Mononuclear cell (primary cell): Measurements from ENCODE around the gene CD40. TPM values are rescaled to one million over a fixed set of nuclear protein-coding genes. Genes with fewer than 3 reads are reported as not detected.

Source experiments
- H3K27me3 ChIP-seq: 2 replicates; pipeline ENCODE4 v1.6.0; 2011; ENCODE audit warnings: low read length, control low read depth; ENCODE audit not compliant: insufficient read depth
- H3K4me1 ChIP-seq: 2 replicates; pipeline ENCODE4 v1.5.1; 2011; ENCODE audit warnings: mild to moderate bottlenecking, low read length, control low read depth; ENCODE audit not compliant: insufficient read depth
- H3K4me3 ChIP-seq: 2 replicates; pipeline ENCODE4 v1.5.1; 2011; ENCODE audit warnings: mild to moderate bottlenecking, low read length, moderate library complexity
- H3K9me3 ChIP-seq: 2 replicates; pipeline ENCODE4 v1.5.1; 2011; ENCODE audit warnings: low read depth, mild to moderate bottlenecking, control low read depth, low read length
- total RNA-seq: library from RNA; depleted of rRNA; stranded (reverse); fragments of >200 nt; gene quantifications from one replicate; pipeline ENCODE4 v1.2.3, GENCODE V29; 2012

The CD40 gene
- total RNA-seq, 1 donor, result 10.2 TPM

DNA sequence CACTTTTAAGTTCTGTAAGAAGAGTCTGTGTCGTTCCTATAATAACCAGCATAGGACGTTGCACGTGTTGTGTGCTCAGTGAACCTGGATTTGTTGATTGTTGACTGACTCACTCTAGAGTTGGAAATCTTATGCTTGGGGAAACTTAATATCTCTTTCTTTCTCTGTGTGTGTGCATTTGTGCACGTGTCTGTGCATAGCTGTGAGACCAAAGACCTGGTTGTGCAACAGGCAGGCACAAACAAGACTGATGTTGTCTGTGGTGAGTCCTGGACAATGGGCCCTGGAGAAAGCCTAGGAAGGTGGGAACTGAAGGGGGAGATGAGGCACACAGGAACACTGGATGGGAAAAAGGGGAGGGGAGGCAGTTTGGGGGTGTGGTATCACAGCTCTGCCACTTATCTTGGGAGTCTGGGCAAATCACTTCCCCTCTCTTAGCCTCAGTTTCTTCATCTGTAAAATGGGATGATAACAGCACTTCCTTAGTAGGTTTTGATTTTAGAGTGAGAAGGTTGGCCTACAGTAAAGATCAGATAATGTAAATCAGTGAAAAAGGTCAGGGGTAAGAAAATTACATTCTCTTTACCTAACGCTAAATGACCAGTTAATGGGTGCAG, 8.4 kb downstream of the CD40 start:
- no peaks in the 10 kb centered on the region for H3K9me3 ChIP-seq
- H3K4me1 ChIP-seq, result peaks cover 13% of the 10 kb centered on the region
- no peak overlapping the region for H3K4me3 ChIP-seq
- no peaks in the 10 kb centered on the region for H3K27me3 ChIP-seq

DNA sequence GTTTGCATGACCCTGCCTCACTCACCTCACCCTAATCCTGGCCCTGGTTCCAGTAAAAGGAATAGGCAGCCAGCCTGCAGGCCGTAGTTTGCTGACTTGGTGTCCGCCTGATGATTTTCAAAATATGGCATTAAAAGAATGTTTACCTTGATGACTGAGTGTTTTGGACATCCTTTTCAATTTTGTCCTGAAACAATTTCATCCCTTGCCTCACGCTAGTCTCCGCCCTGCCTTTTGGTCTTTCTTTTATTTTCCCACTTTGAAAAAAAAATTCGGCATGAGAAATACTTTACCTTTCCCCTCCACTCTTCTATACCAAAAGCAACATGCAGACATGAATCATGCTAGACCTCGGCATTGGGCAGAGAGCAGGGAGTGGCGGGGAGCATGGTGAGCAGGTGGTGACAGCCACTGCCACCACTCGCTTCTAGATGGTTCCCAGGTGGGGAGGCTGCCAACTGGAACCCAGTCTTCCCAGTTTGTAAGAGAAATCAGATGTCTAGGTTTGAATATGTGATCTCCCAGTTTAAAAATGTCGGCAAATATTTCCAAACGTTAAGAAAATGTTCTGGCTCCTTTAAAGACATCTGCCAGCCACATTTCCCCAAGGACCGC, 9.4 kb downstream of the CD40 start:
- Histone ChIP-seq H3K4me1 (peaks cover 3% of the 10 kb centered on the region), H3K27me3 (peaks cover 2% of the 10 kb centered on the region), H3K9me3 (no peaks in the 10 kb centered on the region), H3K4me3 (no peak overlapping the region)

DNA sequence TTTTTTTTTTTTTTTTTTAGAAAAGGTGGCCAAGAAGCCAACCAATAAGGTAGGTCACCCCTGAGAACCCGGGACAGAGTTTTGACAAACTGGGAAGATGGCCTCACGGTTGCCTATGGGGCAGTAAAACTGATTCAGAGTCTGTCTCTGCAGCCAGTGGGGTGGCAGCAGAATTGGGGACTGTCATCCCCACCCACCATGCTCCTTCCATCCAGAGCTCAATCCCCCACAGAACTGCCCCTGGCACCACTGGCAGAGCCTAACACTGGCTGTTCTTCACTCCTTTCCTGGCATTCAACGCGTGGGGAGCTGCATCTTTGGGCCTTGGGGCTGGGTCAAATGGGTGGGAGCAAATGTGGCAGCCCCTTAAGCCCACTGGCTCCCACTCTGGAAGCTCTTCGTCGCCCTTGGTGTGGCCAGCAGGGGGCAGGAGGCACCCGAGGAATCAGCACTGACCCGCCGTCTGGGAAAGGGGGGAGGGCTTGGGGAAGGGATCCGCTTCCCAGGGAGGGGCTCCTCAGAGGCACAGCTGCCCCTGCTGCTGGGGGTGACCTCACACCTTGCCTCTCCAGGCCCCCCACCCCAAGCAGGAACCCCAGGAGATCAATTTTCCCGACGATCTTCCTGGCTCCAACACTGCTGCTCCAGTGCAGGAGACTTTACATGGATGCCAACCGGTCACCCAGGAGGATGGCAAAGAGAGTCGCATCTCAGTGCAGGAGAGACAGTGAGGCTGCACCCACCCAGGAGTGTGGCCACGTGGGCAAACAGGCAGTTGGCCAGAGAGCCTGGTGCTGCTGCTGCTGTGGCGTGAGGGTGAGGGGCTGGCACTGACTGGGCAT, 10.4 kb downstream of the CD40 start:
- no peak overlapping the region for H3K4me3 ChIP-seq
- H3K4me1 ChIP-seq, result no peaks in the 10 kb centered on the region
- no peaks in the 10 kb centered on the region for H3K9me3 ChIP-seq
- H3K27me3 ChIP-seq, result peaks cover 2% of the 10 kb centered on the region

DNA sequence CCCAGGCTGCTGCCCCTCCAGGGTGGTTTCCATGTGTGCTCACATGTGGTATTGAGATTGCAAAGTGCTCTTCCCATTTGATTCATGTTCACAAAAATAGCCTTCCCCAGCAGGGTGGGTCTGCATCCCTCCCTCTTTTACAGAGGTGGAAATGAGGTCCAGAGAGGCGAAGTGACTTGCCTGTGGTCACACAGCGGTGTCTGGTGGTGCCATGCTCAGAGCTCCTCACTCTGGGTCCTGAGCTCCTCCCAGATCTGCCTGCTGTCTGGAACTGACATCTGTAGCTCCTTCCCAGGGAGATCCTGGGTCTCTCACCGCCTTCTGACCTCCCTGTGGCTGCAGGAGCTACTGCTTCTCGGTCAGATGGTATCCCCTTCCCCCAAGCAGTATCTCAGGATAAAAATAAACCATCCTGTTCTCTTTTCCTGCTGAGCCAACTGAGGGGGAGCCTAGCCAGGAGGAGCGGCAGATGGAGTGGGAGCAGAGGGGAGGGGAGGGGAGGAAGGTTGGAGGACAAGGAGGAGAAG, 11.9 kb downstream of the CD40 start:
- no peaks in the 10 kb centered on the region for H3K9me3 ChIP-seq
- peaks cover 2% of the 10 kb centered on the region for H3K27me3 ChIP-seq
- no peak overlapping the region for H3K4me3 ChIP-seq
- no peaks in the 10 kb centered on the region for H3K4me1 ChIP-seq

DNA sequence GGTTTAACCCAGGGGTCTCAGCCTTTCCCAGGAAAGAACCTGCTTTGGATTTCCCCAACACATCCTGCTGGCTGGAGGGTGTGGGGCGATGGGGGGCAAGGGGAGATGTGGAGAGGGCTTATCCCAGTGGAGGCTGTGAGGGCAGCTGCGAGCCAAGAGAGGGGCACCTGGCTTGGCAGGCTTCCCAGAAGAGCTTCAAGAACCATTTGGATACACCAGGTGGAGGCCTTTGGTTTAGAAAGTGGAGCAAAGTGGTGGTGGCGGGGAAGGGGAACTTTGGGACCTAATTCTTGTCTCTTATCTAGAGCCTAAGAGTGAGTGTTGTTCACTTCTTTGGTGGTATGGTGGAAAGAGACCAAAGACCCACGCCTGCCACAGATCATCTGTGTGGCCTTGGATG, 12.4 kb downstream of the CD40 start:
- H3K4me1 ChIP-seq, result no peaks in the 10 kb centered on the region
- no peak overlapping the region for H3K4me3 ChIP-seq
- H3K27me3 ChIP-seq, result peaks cover 2% of the 10 kb centered on the region
- no peaks in the 10 kb centered on the region for H3K9me3 ChIP-seq

DNA sequence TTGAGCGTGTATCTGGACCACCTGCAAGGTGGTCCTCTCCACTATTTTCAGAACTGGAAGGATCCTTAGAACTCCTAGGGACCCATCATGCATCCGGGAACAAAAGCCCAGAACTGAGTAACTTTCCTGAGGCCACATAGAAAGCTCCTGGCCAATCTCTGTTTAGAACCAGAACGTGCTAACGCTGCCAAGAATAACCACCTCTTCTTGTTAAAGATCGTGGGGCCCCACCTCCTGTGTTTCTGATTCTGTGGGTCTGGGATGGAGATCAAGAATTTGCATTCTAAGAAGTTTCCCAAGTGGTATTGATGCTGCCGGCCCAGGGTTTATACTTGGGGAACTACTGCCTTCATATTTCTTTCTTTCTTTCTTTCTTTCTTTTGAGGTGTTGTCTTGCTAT, 13.3 kb downstream of the CD40 start:
- no peak overlapping the region for H3K4me3 ChIP-seq
- H3K9me3 ChIP-seq, result no peaks in the 10 kb centered on the region
- peaks cover 2% of the 10 kb centered on the region for H3K27me3 ChIP-seq
- H3K4me1 ChIP-seq, result no peaks in the 10 kb centered on the region

DNA sequence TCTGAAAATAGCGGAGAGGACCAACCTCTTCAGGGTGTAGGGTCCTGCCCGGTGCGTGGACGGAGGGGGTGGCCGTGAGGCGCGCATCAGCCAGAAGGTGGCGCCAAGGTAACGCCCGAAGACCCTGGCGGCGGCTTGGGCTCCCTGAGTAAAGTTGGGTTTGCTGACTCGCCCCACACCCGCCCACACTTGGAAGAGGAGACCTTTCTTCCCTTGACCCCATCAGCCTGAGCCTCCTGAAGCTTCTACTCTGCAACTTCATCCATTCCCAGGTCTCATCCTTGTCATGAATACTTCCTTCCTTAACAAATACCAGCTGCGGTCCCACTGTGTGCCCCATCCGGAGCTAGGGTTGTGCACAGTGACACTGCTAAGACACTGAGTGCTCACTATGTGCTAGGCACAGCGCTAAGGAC, 14.6 kb downstream of the CD40 start:
- Histone ChIP-seq H3K4me3 (no peak overlapping the region), H3K27me3 (peaks cover 2% of the 10 kb centered on the region), H3K9me3 (no peaks in the 10 kb centered on the region), H3K4me1 (no peaks in the 10 kb centered on the region)

DNA sequence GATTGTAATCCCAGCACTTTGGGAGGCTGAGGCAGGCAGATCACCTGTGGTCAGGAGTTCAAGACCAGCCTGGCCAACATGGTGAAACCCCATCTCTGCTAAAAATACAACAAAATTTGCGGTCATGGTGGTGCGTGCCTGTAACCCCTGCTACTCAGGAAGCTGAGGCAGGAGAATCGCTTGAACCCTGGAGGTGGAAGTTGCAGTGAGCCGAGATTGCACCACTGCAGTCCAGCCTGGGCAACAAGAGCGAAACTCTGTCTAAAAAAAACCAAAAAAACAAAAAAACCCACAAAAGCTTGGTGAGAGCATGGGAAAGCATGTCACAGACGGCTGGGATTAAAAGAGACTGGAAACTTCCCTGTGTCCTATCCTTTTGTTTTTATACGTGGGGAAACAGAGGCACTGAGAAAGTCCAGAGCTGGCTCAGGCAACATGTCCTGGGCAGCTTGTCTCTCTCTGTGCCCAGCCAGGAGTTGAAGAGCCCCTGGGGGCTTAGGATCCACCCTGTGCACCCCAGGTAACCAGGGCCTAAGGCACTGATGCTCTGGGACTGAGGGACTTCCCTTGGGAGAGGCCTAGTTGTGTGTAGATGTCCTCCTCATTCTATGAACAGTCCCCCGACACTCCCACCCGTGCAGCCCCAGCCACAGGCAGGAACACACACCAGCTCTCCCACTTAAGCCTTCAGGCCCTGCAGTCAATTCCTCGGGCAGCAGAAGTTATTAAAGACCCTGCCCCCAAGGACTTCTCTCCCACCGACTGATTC, 16.0 kb downstream of the CD40 start:
- Histone ChIP-seq H3K27me3 (peaks cover 2% of the 10 kb centered on the region), H3K9me3 (no peaks in the 10 kb centered on the region), H3K4me3 (no peak overlapping the region), H3K4me1 (no peaks in the 10 kb centered on the region)

DNA sequence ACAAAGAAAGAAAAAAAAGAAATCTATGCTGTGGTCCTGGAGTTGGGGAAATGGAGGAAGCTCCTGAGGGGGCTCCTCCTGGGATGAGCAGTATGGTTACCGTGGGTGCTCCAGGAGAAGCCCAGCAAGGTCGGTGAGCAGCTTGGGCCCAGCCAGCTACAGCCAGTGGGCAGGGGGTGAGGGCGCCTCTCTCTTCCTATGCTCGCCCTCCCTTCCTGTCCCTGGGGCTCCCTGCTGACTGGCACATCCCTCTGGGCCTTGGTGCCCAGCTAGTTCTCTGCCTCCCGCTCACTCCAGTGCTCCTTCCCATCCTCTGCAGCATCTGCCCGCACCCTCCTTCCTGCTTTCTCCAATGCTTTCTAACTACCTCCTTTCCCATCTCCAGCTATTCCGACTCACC, 16.6 kb downstream of the CD40 start:
- peaks cover 2% of the 10 kb centered on the region for H3K27me3 ChIP-seq
- no peaks in the 10 kb centered on the region for H3K4me1 ChIP-seq
- H3K9me3 ChIP-seq, result no peaks in the 10 kb centered on the region
- H3K4me3 ChIP-seq, result no peak overlapping the region

DNA sequence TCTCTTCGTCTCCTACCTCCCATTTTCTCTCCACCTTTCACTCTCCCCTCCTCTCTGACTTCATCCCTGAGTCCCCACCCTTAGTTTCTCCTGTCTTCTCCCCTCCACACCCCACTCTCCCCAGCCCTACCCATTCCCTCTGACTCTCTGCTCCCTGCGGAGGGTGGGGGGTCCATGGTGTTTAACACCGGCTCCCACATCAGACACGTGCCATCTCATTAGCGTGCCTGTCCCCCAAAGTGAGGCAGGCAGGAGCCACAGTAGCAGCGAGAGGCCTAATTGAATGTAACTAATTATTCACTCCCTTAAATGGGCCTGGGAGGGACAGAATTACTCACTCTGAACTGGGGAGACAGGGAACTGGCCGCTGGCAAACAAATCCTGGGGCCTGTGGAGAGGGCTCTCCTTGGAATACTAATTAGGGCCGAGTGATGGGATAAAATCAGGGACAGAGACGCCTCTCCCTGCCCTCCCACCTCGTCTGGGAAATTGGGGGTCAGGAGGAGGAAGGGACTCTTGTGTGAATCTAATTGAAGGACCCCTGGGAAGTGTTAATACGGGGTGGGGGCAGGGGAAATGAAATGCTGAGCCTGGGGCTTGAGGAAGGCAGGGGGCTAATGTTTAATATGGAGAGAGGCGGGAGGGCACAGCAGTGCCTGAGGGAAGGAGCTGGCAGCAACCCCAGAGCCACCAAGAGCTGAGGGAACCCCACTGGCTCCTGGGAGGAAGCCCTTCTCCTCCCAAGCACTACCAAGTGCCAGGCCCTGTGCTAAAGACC, 17.9 kb downstream of the CD40 start:
- no peak overlapping the region for H3K4me3 ChIP-seq
- H3K4me1 ChIP-seq, result no peaks in the 10 kb centered on the region
- H3K9me3 ChIP-seq, result no peaks in the 10 kb centered on the region
- peaks cover 2% of the 10 kb centered on the region for H3K27me3 ChIP-seq

DNA sequence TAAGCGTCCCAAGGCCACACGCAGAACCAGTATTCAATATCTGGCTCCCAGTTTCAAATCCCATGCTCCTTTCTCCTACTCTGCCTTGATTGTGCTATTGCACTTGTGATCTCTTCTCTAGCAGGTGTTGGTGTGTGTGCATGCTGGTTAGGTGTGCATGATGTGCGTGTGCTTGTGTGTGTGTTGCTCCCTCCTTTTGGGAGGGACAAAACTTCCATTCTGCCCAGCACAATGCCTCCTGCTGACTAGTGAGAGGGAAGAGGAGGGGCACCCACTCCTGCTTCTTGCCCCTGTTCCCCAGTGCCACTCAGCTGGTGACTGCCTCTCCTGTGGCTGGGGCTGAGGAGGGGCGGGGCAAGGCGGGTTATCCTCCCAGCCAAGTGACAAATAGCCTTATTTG, 19.7 kb downstream of the CD40 start:
- Histone ChIP-seq H3K9me3 (no peaks in the 10 kb centered on the region), H3K4me1 (no peaks in the 10 kb centered on the region), H3K4me3 (no peak overlapping the region), H3K27me3 (peaks cover 3% of the 10 kb centered on the region)

DNA sequence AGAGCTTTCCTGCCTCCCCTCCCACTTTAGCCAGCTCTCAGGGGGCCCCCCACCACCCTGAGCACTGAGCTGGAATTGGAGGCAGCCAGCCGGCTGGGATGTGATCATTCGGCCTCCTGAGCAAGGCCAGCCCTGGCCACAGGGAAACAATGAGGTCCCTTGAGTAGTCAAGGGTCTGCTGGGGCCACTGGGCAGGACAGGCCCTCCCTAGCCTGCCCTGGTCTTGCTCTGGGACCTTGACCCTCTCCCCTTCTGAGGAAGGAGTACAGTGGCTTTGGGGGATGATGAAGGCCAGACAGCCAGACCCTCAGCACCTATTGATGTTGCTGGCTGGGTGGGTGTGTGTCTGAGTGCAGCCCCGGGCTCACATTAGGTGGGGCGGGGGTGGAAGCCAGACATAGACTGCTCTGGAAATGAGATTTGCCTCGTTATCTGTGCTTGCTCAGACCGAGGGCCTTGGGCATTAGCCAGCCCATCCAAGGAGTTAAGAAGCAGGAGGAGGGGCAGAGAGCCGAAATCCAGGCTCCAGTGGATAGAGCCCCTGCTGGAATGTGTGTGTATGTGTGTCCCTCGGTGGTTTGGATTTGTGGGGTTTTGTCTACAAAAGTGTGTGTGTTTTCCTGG, 21.3 kb downstream of the CD40 start:
- Histone ChIP-seq H3K9me3 (no peaks in the 10 kb centered on the region), H3K27me3 (peaks cover 3% of the 10 kb centered on the region), H3K4me1 (no peaks in the 10 kb centered on the region), H3K4me3 (no peak overlapping the region)

DNA sequence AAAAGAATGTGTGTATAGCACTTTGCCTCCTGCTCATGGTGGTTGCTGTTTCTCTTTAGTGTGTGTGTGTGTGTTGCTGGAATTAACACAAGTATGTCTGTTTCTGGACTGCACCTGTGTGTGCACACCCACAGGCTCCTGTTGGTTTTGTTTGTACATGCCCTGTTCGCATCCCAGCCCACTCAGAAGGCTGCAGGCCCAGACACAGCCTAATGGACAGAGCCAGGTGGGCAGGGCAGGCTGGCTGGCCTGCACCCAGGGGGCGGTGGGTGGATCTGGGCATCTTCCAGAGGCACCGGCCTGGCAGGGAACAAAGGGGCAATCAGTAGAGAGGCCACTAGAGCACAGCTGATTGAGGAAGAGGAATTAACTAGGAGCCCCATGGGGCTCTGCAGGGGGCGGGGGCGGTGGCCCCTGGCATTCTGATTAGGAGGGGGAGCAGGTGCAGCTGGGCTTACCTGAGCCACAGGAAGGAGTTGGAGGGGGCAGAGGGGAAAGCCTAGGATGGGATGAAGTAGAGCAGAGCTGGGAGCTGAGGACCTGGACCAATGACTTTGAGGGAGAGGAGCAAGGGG, 21.9 kb downstream of the CD40 start:
- Histone ChIP-seq H3K4me3 (no peak overlapping the region), H3K9me3 (no peaks in the 10 kb centered on the region), H3K4me1 (no peaks in the 10 kb centered on the region), H3K27me3 (peaks cover 3% of the 10 kb centered on the region)

DNA sequence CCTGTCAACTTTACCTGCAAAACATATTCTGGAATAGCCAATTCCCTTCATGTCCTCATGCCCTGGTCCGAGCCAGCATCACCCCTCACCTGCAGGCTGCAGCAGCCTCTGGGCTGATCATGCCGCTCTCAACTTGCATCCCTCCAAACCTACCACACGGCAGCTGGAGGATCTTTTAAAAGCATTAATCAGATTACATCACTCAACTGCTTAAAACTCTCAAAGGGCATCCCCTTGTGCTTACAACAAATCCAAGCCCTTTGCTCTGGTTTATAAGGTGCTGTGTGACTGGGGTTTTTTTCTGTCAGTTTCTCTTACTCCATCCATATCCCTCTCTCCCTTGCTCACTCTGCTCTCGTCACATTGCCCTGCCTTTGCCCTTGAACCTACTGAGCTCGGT, 24.0 kb downstream of the CD40 start:
- Histone ChIP-seq H3K27me3 (peaks cover 3% of the 10 kb centered on the region), H3K4me3 (no peak overlapping the region), H3K4me1 (no peaks in the 10 kb centered on the region), H3K9me3 (no peaks in the 10 kb centered on the region)
